ENCODE results near the gene MRPL43. TPM values are rescaled to one million over a fixed set of nuclear protein-coding genes. Genes with fewer than 3 reads are reported as not detected.

Gene MRPL43
- total and polyA plus RNA-seq, 9 of the 15 experiments (the other 6 are each of a cell fraction or from before 2014, with no cell fraction given), result 15.1 to 63.7 (median 37.2) TPM

GRCh38 chr10:100986952-100987684, at the start of gene MRPL43, which contains the start of gene TWNK (continued):
- TF ChIP-seq FOXA1 (IDR thresholded peaks at IDR 0.05; ENCODE audit: borderline replicate concordance) (no peak), PHB2 (IDR thresholded peaks at IDR 0.05; ENCODE audit: low read depth) (no peak), SRSF7 (optimal IDR thresholded peaks at IDR 0.05; ENCODE audit: low read depth, low read length) (no peak), ZBTB33 (CRISPR knock-in tag; IDR thresholded peaks at IDR 0.05) (no peak), MCM7 (IDR thresholded peaks at IDR 0.05) (no peak), U2AF2 (optimal IDR thresholded peaks at IDR 0.05; ENCODE audit: low read depth, low read length) (no peak), HBP1 (CRISPR knock-in tag; IDR thresholded peaks at IDR 0.05) (no peak), MXD1 (CRISPR knock-in tag; IDR thresholded peaks at IDR 0.05; ENCODE audit: borderline replicate concordance, poor library complexity, severe bottlenecking) (peak; percentile 83), ZNF398 (CRISPR knock-in tag; IDR thresholded peaks at IDR 0.05) (no peak), ZNF175 (CRISPR knock-in tag; IDR thresholded peaks at IDR 0.05; ENCODE audit: low read depth) (no peak), RBM22 (IDR thresholded peaks at IDR 0.05; ENCODE audit: low read depth, low read length, poor library complexity, severe bottlenecking) (no peak), RFX7 (CRISPR knock-in tag; IDR thresholded peaks at IDR 0.05) (no peak), BMI1 (IDR thresholded peaks at IDR 0.05; ENCODE audit: low read length) (no peak), NONO (IDR thresholded peaks at IDR 0.05; ENCODE audit: low read depth in 2 of 2, low read length in 1 of 2) (no peak), MEIS2 (IDR thresholded peaks at IDR 0.05; ENCODE audit: partially characterized antibody) (peak; percentile 30), GATA2 (CRISPR knock-in tag; IDR thresholded peaks at IDR 0.05) (no peak), E2F1 (CRISPR knock-in tag; IDR thresholded peaks at IDR 0.05) (no peak), ATF6 (CRISPR knock-in tag; IDR thresholded peaks at IDR 0.05) (no peak)
